Peyer's patch (tissue), 4 donors: Measurements from ENCODE around the gene CNTNAP2. TPM values are rescaled to one million over a fixed set of nuclear protein-coding genes. Genes with fewer than 3 reads are reported as not detected.
A peak's percentile ranks its signal among the peaks of the same experiment; 100 is the strongest.
"Not testable (repeated sequence)": the region's sequence is repeated elsewhere in the genome, so short reads cannot be mapped to it uniquely, and the experiment has no call there.

Source experiments
- DNase-seq, 3 donors: peaks; one replicate each; pipeline ENCODE4 v3.0.0-alpha.2; 2017 to 2019
- H3K27ac ChIP-seq, 4 donors: fragments of 200-600 bp; sonication (generic); one replicate each; pipeline ENCODE4 v1.5.1; 2016 to 2019
- H3K27me3 ChIP-seq, 2 donors: fragments of 200-600 bp; sonication (generic); one replicate each; pipeline ENCODE4 v1.5.1; 2019
- H3K36me3 ChIP-seq, 3 donors: fragments of 200-600 bp; sonication (generic); one replicate each; pipeline ENCODE4 v1.5.1; 2016 to 2019
- H3K4me1 ChIP-seq, 4 donors: fragments of 200-600 bp; sonication (generic); one replicate each; pipeline ENCODE4 v1.5.1; 2016 to 2019
- H3K4me3 ChIP-seq, 4 donors: fragments of 200-600 bp; sonication (generic); 1 replicate in 3 of 4; 2 replicates in 1 of 4; pipeline ENCODE4 v1.5.1; 2016 to 2019; ENCODE audit warnings: mild to moderate bottlenecking in 1 of 4
- H3K9me3 ChIP-seq, 4 donors: fragments of 200-600 bp; sonication (generic); one replicate each; pipeline ENCODE4 v1.5.1; 2016 to 2019; ENCODE audit warnings: mild to moderate bottlenecking in 1 of 4
- CTCF ChIP-seq, 6 experiments: fragments of 450-650 bp in 4 of 6; fragments of 200-600 bp in 2 of 6; sonication (generic) in 1 of 6; IDR thresholded peaks; one replicate each; pipeline ENCODE4 v1.5.1; 2017 to 2019; ENCODE audit warnings: antibody characterized with exemption in 6 of 6, mild to moderate bottlenecking in 3 of 6, moderate library complexity in 1 of 6
- POLR2A ChIP-seq, 2 donors: fragments of 450-650 bp; IDR thresholded peaks; one replicate each; pipeline ENCODE4 v1.5.1; 2017; ENCODE audit warnings: antibody characterized with exemption in 2 of 2, mild to moderate bottlenecking in 2 of 2, moderate library complexity in 2 of 2
- total RNA-seq, 4 donors: library from RNA; depleted of rRNA; stranded (reverse); fragments of >200 nt; gene quantifications; one replicate each; pipeline ENCODE4 v1.1.0, GENCODE V29; 2016

CNTNAP2 gene
- total RNA-seq, 4 donors from 2014 or later: 1.5 to 4.9 (median 3.6) TPM

- H3K27ac ChIP-seq: no peak overlapping the region
- H3K4me3 ChIP-seq: no peak overlapping the region
- H3K36me3 ChIP-seq: no peaks in the 10 kb centered on the region
- H3K4me1 ChIP-seq: peaks cover 0 to 18% (median 2%) of the 10 kb centered on the region in 4 donors
- no peak for DNase-seq
- peaks cover 0 to 12% (median 0%) of the 10 kb centered on the region in 4 donors for H3K9me3 ChIP-seq
- H3K27me3 ChIP-seq: no peaks in the 10 kb centered on the region
- TF ChIP-seq CTCF (IDR thresholded peaks at IDR 0.05) (no peak), POLR2A (IDR thresholded peaks at IDR 0.05) (no peak)
Observed at GRCh38 chr7:148445260-148446044, 2328.9 kb downstream of the CNTNAP2 start.

- Histone ChIP-seq H3K27me3 (no peaks in the 10 kb centered on the region), H3K4me3 (no peak overlapping the region), H3K36me3 (no peaks in the 10 kb centered on the region), H3K4me1 (peaks cover 0 to 18% (median 2%) of the 10 kb centered on the region in 4 donors), H3K9me3 (peaks cover 0 to 12% (median 0%) of the 10 kb centered on the region in 4 donors), H3K27ac (peak overlapping the region in 3 of 4 donors; percentile 19 to 74 (median 53))
- no peak for TF ChIP-seq CTCF (IDR thresholded peaks at IDR 0.05)
- TF ChIP-seq POLR2A (IDR thresholded peaks at IDR 0.05): no peak
- DNase-seq: no peak
Observed at GRCh38 chr7:148447221-148447849, 2330.7 kb downstream of the CNTNAP2 start.

- not testable (repeated sequence) for H3K4me3 ChIP-seq
Observed at GRCh38 chr7:148451526-148451925, 2334.9 kb downstream of the CNTNAP2 start.

GRCh38 chr7:148456351-148456750 is 2339.8 kb downstream of the CNTNAP2 start:
- Histone ChIP-seq H3K4me3 (no peak overlapping the region), H3K9me3 (no peaks in the 10 kb centered on the region), H3K27me3 (no peaks in the 10 kb centered on the region), H3K27ac (no peak overlapping the region), H3K4me1 (no peaks in the 10 kb centered on the region), H3K36me3 (no peaks in the 10 kb centered on the region)
- DNase-seq: no peak
- TF ChIP-seq CTCF (IDR thresholded peaks at IDR 0.05): no peak
- TF ChIP-seq POLR2A (IDR thresholded peaks at IDR 0.05): no peak

More at GRCh38 chr7:148451526-148451925, 2334.9 kb downstream of the CNTNAP2 start:
- DNase-seq, H3K9me3 ChIP-seq, H3K36me3 ChIP-seq, H3K4me1 ChIP-seq, H3K27me3 ChIP-seq, H3K27ac ChIP-seq: not testable (repeated sequence)

GRCh38 chr7:148457310-148457921 is 2340.8 kb downstream of the CNTNAP2 start:
- TF ChIP-seq CTCF (IDR thresholded peaks at IDR 0.05) (no peak), POLR2A (IDR thresholded peaks at IDR 0.05) (no peak)
- H3K4me1 ChIP-seq: no peaks in the 10 kb centered on the region
- DNase-seq: no peak
- no peaks in the 10 kb centered on the region for H3K36me3 ChIP-seq
- H3K27me3 ChIP-seq: no peaks in the 10 kb centered on the region
- no peak overlapping the region for H3K27ac ChIP-seq
- no peak overlapping the region for H3K4me3 ChIP-seq
- no peaks in the 10 kb centered on the region for H3K9me3 ChIP-seq

- H3K4me3 ChIP-seq: no peak overlapping the region
- no peaks in the 10 kb centered on the region for H3K9me3 ChIP-seq
- no peak overlapping the region for H3K27ac ChIP-seq
- TF ChIP-seq CTCF (IDR thresholded peaks at IDR 0.05): peak in 3 of 6 experiments; percentile 21 to 26 (median 24)
- TF ChIP-seq POLR2A (IDR thresholded peaks at IDR 0.05): no peak
- H3K36me3 ChIP-seq: no peaks in the 10 kb centered on the region
- no peak for DNase-seq
- no peaks in the 10 kb centered on the region for H3K4me1 ChIP-seq
- no peaks in the 10 kb centered on the region for H3K27me3 ChIP-seq
Observed at GRCh38 chr7:148458263-148458662, 2341.7 kb downstream of the CNTNAP2 start.
